Smooth muscle cell (in vitro differentiated cells): ENCODE data around the gene MRPL10. TPM values are rescaled to one million over a fixed set of nuclear protein-coding genes. Genes with fewer than 3 reads are reported as not detected.
A peak's percentile ranks its signal among the peaks of the same experiment; 100 is the strongest.

Experiments
- DNase-seq: peaks from one replicate; lab custom pipeline; 2025; ENCODE audit not compliant: unreplicated experiment; lab: John Stamatoyannopoulos, UW
- H2AFZ ChIP-seq: fragments of 200-600 bp; sonication (generic); 2 replicates; pipeline ENCODE4 v1.6.0; 2016; ENCODE audit warnings: antibody characterized with exemption, low read depth, mild to moderate bottlenecking
- H3F3A ChIP-seq: fragments of 200-600 bp; sonication (generic); 2 replicates; pipeline ENCODE4 v1.6.0; 2017; ENCODE audit warnings: antibody characterized with exemption, low read depth
- H3K27ac ChIP-seq: fragments of 200-600 bp; sonication (generic); 2 replicates; pipeline ENCODE4 v1.5.1; 2016; ENCODE audit warnings: low read depth, mild to moderate bottlenecking
- H3K27me3 ChIP-seq: fragments of 200-600 bp; sonication (generic); 2 replicates; pipeline ENCODE4 v1.6.1; 2016; ENCODE audit warnings: low read depth, mild to moderate bottlenecking
- H3K36me3 ChIP-seq: fragments of 200-600 bp; sonication (generic); 2 replicates; pipeline ENCODE4 v1.5.1; 2016; ENCODE audit warnings: low read depth
- H3K4me1 ChIP-seq: fragments of 200-600 bp; sonication (generic); 2 replicates; pipeline ENCODE4 v1.5.1; 2016; ENCODE audit warnings: low read depth
- H3K4me2 ChIP-seq: fragments of 200-600 bp; sonication (generic); 2 replicates; pipeline ENCODE4 v1.6.0; 2016; ENCODE audit warnings: mild to moderate bottlenecking
- H3K4me3 ChIP-seq: fragments of 200-600 bp; sonication (generic); 2 replicates; pipeline ENCODE4 v1.5.1; 2016; ENCODE audit warnings: mild to moderate bottlenecking
- H3K79me2 ChIP-seq: fragments of 200-600 bp; sonication (generic); 2 replicates; pipeline ENCODE4 v1.6.0; 2016; ENCODE audit warnings: low read depth, mild to moderate bottlenecking
- H3K9ac ChIP-seq: fragments of 200-600 bp; sonication (generic); 2 replicates; pipeline ENCODE4 v1.6.0; 2016; ENCODE audit warnings: low read depth
- H3K9me3 ChIP-seq: fragments of 200-600 bp; sonication (generic); replicated peaks from 2 replicates; pipeline ENCODE4 v1.5.1; 2016; ENCODE audit warnings: low read depth
- H4K20me1 ChIP-seq: fragments of 200-600 bp; sonication (generic); 2 replicates; pipeline ENCODE4 v1.6.0; 2016; ENCODE audit warnings: low read depth
- WGBS: methylation state at CpG from one replicate; pipeline ENCODE4 v1.1.7; 2016; ENCODE audit warnings: low lambda C conversion rate; 5-methylcytosine and 5-hydroxymethylcytosine counted together
- polyA plus RNA-seq: library from polyadenylated mRNA; unstranded; fragments of >200 nt; fragmentation: Nextera tagmentation; extraction: Ambion mirVana; gene quantifications from 2 replicates; pipeline ENCODE4 v1.2.1, GENCODE V29; 2016
- total RNA-seq: library from RNA; depleted of rRNA; stranded (reverse); fragments of >200 nt; gene quantifications from 2 replicates; pipeline ENCODE4 v1.2.3, GENCODE V29; 2014
- TF ChIP-seq, protein P1 (sequence below): fragments of 200-600 bp; sonication (generic); IDR thresholded peaks from 2 replicates; pipeline ENCODE4 v1.5.1; 2017; ENCODE audit warnings: borderline replicate concordance, mild to moderate bottlenecking, antibody characterized with exemption; ENCODE audit not compliant: insufficient read depth, poor library complexity, severe bottlenecking

Gene MRPL10
- total and polyA plus RNA-seq, 2 experiments from 2014 or later = 24.0 to 36.6 TPM

DNA sequence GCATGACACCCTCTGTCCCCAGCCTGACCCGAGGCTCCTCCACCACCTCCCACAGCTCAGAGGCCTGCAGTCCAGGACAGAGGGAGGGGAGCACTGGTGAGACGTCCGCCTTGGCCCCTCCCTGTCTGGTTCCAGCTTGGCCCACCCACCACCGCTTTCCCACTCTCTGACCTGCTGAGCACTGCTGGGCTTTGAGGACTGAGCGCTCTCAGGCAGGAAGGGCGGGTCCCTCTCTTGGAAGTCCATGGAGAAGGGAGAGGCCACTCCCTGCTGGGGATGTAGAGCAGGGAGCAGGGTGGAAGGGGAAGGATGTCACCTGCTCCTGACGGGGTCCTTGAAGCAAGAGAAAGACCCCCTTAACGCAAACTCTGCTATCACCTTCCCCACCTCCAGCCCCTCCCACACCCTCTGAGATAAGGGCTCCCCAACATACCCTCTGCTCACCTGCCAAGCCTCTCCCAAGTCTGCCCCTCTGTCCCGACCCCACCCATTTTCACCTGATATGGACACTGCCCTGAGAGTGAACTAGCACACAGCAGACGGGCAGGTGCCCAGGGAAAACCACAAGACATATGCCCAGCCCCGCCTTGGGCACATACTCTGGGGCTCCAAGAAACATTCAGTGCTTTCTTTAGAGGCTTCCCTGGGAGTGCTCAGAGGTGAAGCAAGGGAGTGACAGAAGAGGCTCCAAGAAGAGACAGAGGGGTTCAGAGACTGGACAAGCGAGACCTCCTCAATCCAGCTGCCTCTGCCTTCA, 11.1 kb downstream of the MRPL10 start:
- no peaks in the 10 kb centered on the region for H3F3A ChIP-seq
- peak overlapping the region; percentile 75 for H3K9ac ChIP-seq
- H2AFZ ChIP-seq = no peak overlapping the region
- H3K9me3 ChIP-seq = no peaks in the 10 kb centered on the region
- H3K79me2 ChIP-seq = no peaks in the 10 kb centered on the region
- no peaks in the 10 kb centered on the region for H3K36me3 ChIP-seq
- H3K27me3 ChIP-seq = no peaks in the 10 kb centered on the region
- peaks cover 11% of the 10 kb centered on the region for H3K4me1 ChIP-seq
- TF ChIP-seq, protein P1, sequence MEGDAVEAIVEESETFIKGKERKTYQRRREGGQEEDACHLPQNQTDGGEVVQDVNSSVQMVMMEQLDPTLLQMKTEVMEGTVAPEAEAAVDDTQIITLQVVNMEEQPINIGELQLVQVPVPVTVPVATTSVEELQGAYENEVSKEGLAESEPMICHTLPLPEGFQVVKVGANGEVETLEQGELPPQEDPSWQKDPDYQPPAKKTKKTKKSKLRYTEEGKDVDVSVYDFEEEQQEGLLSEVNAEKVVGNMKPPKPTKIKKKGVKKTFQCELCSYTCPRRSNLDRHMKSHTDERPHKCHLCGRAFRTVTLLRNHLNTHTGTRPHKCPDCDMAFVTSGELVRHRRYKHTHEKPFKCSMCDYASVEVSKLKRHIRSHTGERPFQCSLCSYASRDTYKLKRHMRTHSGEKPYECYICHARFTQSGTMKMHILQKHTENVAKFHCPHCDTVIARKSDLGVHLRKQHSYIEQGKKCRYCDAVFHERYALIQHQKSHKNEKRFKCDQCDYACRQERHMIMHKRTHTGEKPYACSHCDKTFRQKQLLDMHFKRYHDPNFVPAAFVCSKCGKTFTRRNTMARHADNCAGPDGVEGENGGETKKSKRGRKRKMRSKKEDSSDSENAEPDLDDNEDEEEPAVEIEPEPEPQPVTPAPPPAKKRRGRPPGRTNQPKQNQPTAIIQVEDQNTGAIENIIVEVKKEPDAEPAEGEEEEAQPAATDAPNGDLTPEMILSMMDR = no peak
- peak overlapping the region; percentile 95 for H3K4me2 ChIP-seq
- no peak overlapping the region for H3K4me3 ChIP-seq
- no peak for DNase-seq
- 85% methylated on average over 12 of the region's 12 CpGs for WGBS
- no peak overlapping the region for H3K27ac ChIP-seq
- no peaks in the 10 kb centered on the region for H4K20me1 ChIP-seq

DNA sequence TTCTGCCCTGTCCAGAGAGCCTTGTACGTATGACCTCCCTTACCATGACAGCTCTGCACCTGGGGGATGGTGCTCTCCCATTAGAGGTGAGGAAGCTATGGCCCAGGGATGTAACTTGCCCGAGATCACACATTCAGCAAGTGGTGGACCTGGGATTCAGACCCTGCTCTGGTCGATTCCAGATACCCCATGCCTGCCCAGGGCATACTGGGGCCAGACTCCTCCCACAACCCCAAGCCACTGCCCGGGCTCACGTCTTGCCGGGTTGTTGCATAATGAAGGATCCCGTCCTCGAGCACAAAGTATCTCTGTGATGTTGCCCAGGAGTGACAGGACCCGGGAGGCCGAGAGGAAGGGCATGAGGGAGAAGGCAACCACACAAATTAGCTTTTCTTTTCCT, 11.9 kb downstream of the MRPL10 start:
- H3K79me2 ChIP-seq = no peaks in the 10 kb centered on the region
- H3K4me2 ChIP-seq = no peak overlapping the region
- peaks cover 11% of the 10 kb centered on the region for H3K4me1 ChIP-seq
- DNase-seq = no peak
- H3K4me3 ChIP-seq = no peak overlapping the region
- H3K36me3 ChIP-seq = no peaks in the 10 kb centered on the region
- TF ChIP-seq, protein P1 = no peak
- no peaks in the 10 kb centered on the region for H3K9me3 ChIP-seq
- no peak overlapping the region for H2AFZ ChIP-seq
- H3F3A ChIP-seq = no peaks in the 10 kb centered on the region
- H4K20me1 ChIP-seq = no peaks in the 10 kb centered on the region
- no peak overlapping the region for H3K27ac ChIP-seq
- H3K27me3 ChIP-seq = no peaks in the 10 kb centered on the region
- WGBS = 93% methylated on average over 10 of the region's 10 CpGs
- H3K9ac ChIP-seq = no peak overlapping the region

DNA sequence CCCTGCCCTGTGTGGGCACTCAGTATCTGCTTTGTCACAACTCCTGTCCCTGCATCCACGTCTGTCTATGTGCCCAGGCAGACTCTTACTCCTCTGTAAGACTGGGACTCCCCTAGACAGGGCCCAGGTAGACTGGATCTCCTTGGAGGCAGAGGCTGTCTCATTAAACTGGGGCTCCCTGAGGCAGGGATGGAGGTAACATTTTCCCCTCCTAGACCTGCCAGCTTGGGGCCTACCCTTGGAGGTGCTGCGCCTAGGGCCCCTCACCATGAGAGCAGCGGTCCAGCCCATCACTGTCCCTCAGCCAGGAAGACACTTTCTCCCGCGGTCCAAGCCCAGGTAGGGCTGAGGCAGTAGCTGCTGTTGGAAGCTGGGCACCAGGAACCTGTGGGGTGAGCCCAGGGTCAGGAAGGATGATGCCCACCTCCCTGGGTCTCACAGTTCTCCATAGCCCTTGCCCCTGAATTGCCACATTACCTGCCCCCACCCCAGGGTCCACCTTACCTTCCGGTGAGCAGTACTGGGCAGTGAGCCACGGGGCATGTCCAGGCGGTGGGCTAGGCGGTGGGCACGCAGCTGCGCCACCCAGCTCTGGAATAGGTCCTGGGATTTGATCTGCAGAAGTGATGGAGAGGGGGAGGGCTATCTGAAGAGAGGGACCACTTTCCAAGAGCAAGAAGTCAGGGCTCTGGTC, 13.2 kb downstream of the MRPL10 start:
- H3K4me3 ChIP-seq = no peak overlapping the region

More for the DNA sequence above, 13.2 kb downstream of the MRPL10 start:
- Histone ChIP-seq H3K9me3 (no peaks in the 10 kb centered on the region), H4K20me1 (no peaks in the 10 kb centered on the region), H3K27ac (no peak overlapping the region), H3F3A (no peaks in the 10 kb centered on the region), H3K27me3 (no peaks in the 10 kb centered on the region), H2AFZ (no peak overlapping the region), H3K4me1 (peaks cover 11% of the 10 kb centered on the region), H3K79me2 (no peaks in the 10 kb centered on the region), H3K36me3 (no peaks in the 10 kb centered on the region), H3K9ac (no peak overlapping the region), H3K4me2 (no peak overlapping the region)
- TF ChIP-seq, protein P1 = no peak
- 93% methylated on average over 11 of the region's 11 CpGs for WGBS
- no peak for DNase-seq
